Ovary (tissue), 9 donors: ENCODE data around the gene SLC4A7. TPM values are rescaled to one million over a fixed set of nuclear protein-coding genes. Genes with fewer than 3 reads are reported as not detected.

Source experiments
- DNase-seq, 5 donors: peaks; one replicate each; pipeline ENCODE4 v3.0.0-alpha.2; 2019 to 2020
- H3K27ac ChIP-seq, 2 donors: fragments of 200-600 bp; one replicate each; pipeline versions ENCODE4 v1.5.1 to v1.8.0; 2019 to 2022
- H3K27me3 ChIP-seq: fragments of 200-600 bp; one replicate; pipeline ENCODE4 v1.8.0; 2022
- H3K36me3 ChIP-seq: fragments of 200-600 bp; sonication (generic); one replicate; pipeline ENCODE4 v1.5.1; 2019
- H3K4me1 ChIP-seq: one replicate; pipeline ENCODE4 v1.8.1; 2013; ENCODE audit warnings: mild to moderate bottlenecking, moderate library complexity; ENCODE audit not compliant: insufficient read depth
- H3K4me3 ChIP-seq: fragments of 200-600 bp; sonication (generic); one replicate; pipeline ENCODE4 v1.5.1; 2017
- H3K9me3 ChIP-seq, 2 donors: fragments of 200-600 bp in 1 of 2; sonication (generic) in 1 of 2; one replicate each; pipeline versions ENCODE4 v1.5.1 to v1.8.1; 2013 to 2019; ENCODE audit warnings: mild to moderate bottlenecking in 1 of 2, moderate library complexity in 1 of 2
- EP300 ChIP-seq: sonication (generic); formaldehyde crosslinking; IDR thresholded peaks from one replicate; pipeline ENCODE4 v1.6.1; 2017; ENCODE audit warnings: antibody characterized with exemption
- POLR2A ChIP-seq: fragments of 450-650 bp; IDR thresholded peaks from one replicate; pipeline ENCODE4 v1.6.1; 2017; ENCODE audit warnings: antibody characterized with exemption, mild to moderate bottlenecking, moderate library complexity
- WGBS, 3 donors: extraction: QIAGEN DNeasy Blood & Tissue Kit in 1 of 3; methylation state at CpG; one replicate each; pipeline versions ENCODE4 v1.1.5 to v1.1.7; 2013 to 2017; 5-methylcytosine and 5-hydroxymethylcytosine counted together
- intact Hi-C, 4 donors: fragments of 100-400 bp; cut with DNase I; formaldehyde crosslinking; loops; one replicate each; pipeline versions ENCODE4 v1.11.0 to v1.15.1; 2022 to 2023
- polyA plus RNA-seq, 2 donors: library from polyadenylated mRNA; stranded (reverse); fragments of 200-250 nt in 1 of 2; fragments of 350-450 nt in 1 of 2; fragmentation: Illumina TruSeq in 1 of 2; extraction: RNeasy Lipid Tissue Mini Kit (QIAGEN cat#74804) in 1 of 2; gene quantifications; one replicate each; pipeline ENCODE4 v1.2.3, GENCODE V29; 2013 to 2014
- total RNA-seq, 7 donors: library from RNA; depleted of rRNA in 2 of 7; stranded (reverse); fragments of >200 nt in 2 of 7; fragmentation: NEBNext Ultra II Directional in 3 of 7; extraction: Animal tissue kit (Norgen Biotek cat#: 25700) in 3 of 7; gene quantifications; one replicate each; pipeline versions ENCODE4 v1.1.0 to v1.2.4, GENCODE V29; 2016 to 2023
- TF ChIP-seq, protein P1 (sequence below), 3 donors: fragments of 450-650 bp in 2 of 3; fragments of 200-600 bp in 1 of 3; IDR thresholded peaks; one replicate each; pipeline versions ENCODE4 v1.5.1 to v1.8.0; 2016 to 2022; ENCODE audit warnings: antibody characterized with exemption in 3 of 3, mild to moderate bottlenecking in 1 of 3
- donor health status: DM: no; HTN: no; CAD: no; lungs with moderate emphysema.
- donor health status: DM: no; HTN: no; CAD: no.
- donor health status: Bipolar disorder and iron deficiency.
- donor health status: DM: yes; HTN: yes; CAD: no.
- donor health status: DM: no; HTN: no; CAD: no.
- donor health status: DM: yes; HTN: yes; CAD: no.

The SLC4A7 gene
- total and polyA plus RNA-seq, 9 donors = 4.5 to 26.7 (median 22.7) TPM

DNA sequence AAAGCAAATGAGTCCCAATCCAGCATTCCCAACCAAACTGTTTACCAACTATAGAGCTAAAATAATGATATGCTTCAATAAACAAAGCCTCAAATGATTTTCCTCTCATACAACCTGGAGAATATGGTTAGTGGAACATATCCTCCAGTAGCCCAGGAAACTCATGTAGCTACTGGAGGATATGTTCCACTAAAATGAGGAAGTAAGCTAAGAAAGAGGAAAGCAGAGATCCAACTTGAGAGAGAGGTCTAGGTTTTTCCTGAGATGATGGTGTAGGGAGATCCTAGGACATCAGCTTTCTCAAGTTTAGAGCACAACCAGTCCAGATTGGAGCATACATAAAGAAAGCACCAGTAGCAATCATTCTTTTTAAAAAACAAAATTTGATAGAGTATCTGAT lies 44.6 kb upstream of the SLC4A7 start:
- H3K4me1 ChIP-seq = peaks cover under 1% of the 10 kb centered on the region
- no peaks in the 10 kb centered on the region for H3K27me3 ChIP-seq
- no peak overlapping the region for H3K4me3 ChIP-seq
- TF ChIP-seq EP300 (no peak), POLR2A (no peak)
- TF ChIP-seq, protein P1, sequence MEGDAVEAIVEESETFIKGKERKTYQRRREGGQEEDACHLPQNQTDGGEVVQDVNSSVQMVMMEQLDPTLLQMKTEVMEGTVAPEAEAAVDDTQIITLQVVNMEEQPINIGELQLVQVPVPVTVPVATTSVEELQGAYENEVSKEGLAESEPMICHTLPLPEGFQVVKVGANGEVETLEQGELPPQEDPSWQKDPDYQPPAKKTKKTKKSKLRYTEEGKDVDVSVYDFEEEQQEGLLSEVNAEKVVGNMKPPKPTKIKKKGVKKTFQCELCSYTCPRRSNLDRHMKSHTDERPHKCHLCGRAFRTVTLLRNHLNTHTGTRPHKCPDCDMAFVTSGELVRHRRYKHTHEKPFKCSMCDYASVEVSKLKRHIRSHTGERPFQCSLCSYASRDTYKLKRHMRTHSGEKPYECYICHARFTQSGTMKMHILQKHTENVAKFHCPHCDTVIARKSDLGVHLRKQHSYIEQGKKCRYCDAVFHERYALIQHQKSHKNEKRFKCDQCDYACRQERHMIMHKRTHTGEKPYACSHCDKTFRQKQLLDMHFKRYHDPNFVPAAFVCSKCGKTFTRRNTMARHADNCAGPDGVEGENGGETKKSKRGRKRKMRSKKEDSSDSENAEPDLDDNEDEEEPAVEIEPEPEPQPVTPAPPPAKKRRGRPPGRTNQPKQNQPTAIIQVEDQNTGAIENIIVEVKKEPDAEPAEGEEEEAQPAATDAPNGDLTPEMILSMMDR (IDR thresholded peaks at IDR 0.05) = no peak
- H3K27ac ChIP-seq = no peak overlapping the region
- H3K36me3 ChIP-seq = no peaks in the 10 kb centered on the region
- DNase-seq = no peak
- intact Hi-C loops = no loop called here
- no peaks in the 10 kb centered on the region for H3K9me3 ChIP-seq

DNA sequence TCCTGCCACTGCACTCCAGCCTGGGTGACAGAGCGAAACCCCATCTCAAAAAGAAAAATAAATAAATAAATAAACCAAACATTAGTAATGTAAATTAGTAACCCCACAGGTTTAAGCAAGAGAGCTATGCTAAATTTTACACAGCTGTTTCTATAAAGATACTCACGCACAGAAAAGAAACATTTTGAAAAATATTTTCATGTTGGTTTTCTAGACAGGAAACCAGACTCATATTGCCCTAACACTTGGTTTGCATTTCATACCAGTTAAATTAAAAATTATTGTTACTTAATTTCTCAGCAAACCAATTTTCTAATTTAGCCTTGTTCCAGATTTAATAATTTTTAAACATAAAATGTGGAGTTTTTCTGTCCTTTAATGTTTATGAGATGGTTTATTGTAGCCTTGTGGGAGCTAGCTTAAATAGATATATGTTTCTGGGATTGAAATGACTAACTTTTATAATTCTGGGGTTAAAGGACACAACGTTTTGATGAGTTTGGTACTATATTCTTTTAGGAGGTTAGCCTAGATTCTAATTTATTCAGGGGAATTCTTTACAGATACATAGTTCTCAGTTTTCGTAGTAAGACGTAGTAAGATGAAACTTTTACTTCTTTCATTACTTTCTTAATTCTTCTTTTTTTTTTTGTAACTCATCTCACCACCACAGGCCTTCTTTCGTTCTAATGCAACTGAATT lies 42.6 kb upstream of the SLC4A7 start:
- Histone ChIP-seq H3K36me3 (no peaks in the 10 kb centered on the region), H3K4me3 (no peak overlapping the region), H3K27ac (no peak overlapping the region), H3K27me3 (no peaks in the 10 kb centered on the region), H3K4me1 (no peaks in the 10 kb centered on the region), H3K9me3 (no peaks in the 10 kb centered on the region)
- TF ChIP-seq POLR2A (no peak), EP300 (no peak)
- TF ChIP-seq, protein P1 (IDR thresholded peaks at IDR 0.05) = no peak
- DNase-seq = no peak
- 87 to 91% (median 88%) methylated on average over 6 of the region's 6 CpGs for WGBS, 3 donors
- intact Hi-C loops = no loop called here

DNA sequence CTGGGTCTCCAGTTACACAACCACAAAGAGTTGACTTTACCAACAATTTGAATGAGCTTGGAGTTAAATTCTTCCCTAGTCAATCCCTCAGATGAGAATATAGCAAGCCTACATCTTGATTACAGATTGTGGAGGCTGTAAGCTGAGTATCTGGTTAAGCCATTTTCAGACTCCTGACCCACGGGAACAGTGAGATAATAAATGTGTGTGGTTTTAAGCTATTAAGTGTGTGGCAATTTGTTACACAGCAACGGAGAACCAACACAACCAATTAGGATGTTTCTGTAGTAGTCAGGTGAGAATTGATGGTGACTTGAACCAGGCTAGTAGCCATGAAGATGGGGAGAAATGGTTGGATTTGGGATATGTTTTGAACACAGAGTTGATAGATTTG lies 37.7 kb upstream of the SLC4A7 start:
- intact Hi-C loops = no loop called here
- Histone ChIP-seq H3K36me3 (no peaks in the 10 kb centered on the region), H3K4me3 (no peak overlapping the region), H3K27ac (no peak overlapping the region), H3K4me1 (no peaks in the 10 kb centered on the region), H3K9me3 (no peaks in the 10 kb centered on the region), H3K27me3 (no peaks in the 10 kb centered on the region)
- TF ChIP-seq, protein P1 (IDR thresholded peaks at IDR 0.05) = no peak
- TF ChIP-seq POLR2A = no peak
- 81 to 89% (median 81%) methylated on average over 2 of the region's 2 CpGs for WGBS, 3 donors
- DNase-seq = no peak

DNA sequence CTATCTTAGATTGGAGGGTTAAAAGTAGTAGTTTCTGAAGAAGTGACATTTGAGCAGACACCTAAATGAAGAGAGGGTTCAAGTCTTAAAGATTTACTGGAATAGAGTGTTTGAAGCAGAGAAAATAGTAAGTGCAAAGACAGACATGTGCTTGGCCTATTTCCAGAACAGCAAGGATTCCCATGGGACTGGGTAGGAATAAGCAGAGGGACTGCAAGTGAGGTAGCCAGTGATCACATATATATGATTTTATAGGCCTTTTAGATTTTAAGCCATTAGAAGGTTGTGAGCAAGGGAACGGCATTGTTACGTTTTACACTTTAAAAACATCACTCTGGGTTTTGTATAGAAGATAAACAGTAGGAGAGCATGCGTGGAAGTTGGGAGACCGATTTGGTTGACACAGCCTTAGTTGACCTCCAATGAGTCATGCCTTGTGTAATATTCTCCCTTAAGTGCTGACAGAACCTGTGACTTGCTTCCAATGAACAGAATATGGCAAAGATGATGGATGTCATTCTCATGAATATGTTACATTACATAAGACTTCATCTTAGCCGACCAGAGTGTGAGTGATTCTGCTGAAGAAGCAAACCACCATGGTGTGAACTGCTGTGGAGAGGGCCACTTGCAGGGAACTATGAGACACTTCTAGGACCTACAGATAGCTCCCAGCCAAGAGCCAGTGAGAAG lies 37.1 kb upstream of the SLC4A7 start:
- TF ChIP-seq, protein P1 (IDR thresholded peaks at IDR 0.05) = no peak
- no peak for TF ChIP-seq EP300
- TF ChIP-seq POLR2A = no peak
- Histone ChIP-seq H3K4me1 (no peaks in the 10 kb centered on the region), H3K9me3 (no peaks in the 10 kb centered on the region), H3K27ac (no peak overlapping the region), H3K4me3 (no peak overlapping the region), H3K36me3 (no peaks in the 10 kb centered on the region), H3K27me3 (no peaks in the 10 kb centered on the region)
- intact Hi-C loops = no loop called here
- 74 to 79% (median 79%) methylated on average over 5 of the region's 5 CpGs for WGBS, 3 donors
- DNase-seq = no peak
